Measurements from ENCODE around the gene TRERF1.
A peak's percentile ranks its signal among the peaks of the same experiment; 100 is the strongest.

Gene TRERF1

GRCh38 chr6:42419490-42420280 lies 32.0 kb downstream of the TRERF1 start:
- DNase-seq: no peak

- DNase-seq: no peak
These were observed 33.0 kb downstream of the TRERF1 start for GRCh38 chr6:42418724-42419123.

- DNase-seq: peak; percentile 83
These were observed 34.0 kb downstream of the TRERF1 start for GRCh38 chr6:42417641-42418112.

- no peak for DNase-seq
These were observed 40.3 kb downstream of the TRERF1 start for GRCh38 chr6:42411406-42411805.

- no peak for DNase-seq
These were observed 40.9 kb downstream of the TRERF1 start for GRCh38 chr6:42410861-42411260.

GRCh38 chr6:42409581-42409980 lies 42.1 kb downstream of the TRERF1 start:
- DNase-seq: no peak

- peak; percentile 79 for DNase-seq
These were observed 44.3 kb downstream of the TRERF1 start for GRCh38 chr6:42407379-42407778.

GRCh38 chr6:42406306-42407280 lies 45.1 kb downstream of the TRERF1 start:
- DNase-seq: no peak

GRCh38 chr6:42405021-42405420 lies 46.7 kb downstream of the TRERF1 start:
- DNase-seq: no peak

GRCh38 chr6:42404484-42404883 lies 47.2 kb downstream of the TRERF1 start:
- peak; percentile 58 for DNase-seq

GRCh38 chr6:42403831-42404230 lies 47.9 kb downstream of the TRERF1 start:
- no peak for DNase-seq

- DNase-seq: no peak
These were observed 48.3 kb downstream of the TRERF1 start for GRCh38 chr6:42403421-42403820.

- DNase-seq: peak; percentile 94
These were observed 49.5 kb downstream of the TRERF1 start for GRCh38 chr6:42402184-42402583.

- no peak for DNase-seq
These were observed 50.1 kb downstream of the TRERF1 start for GRCh38 chr6:42401613-42401951.

- no peak for DNase-seq
These were observed 50.7 kb downstream of the TRERF1 start for GRCh38 chr6:42400886-42401612.

GRCh38 chr6:42400061-42400760 lies 51.5 kb downstream of the TRERF1 start:
- no peak for DNase-seq

- no peak for DNase-seq
These were observed 55.0 kb downstream of the TRERF1 start for GRCh38 chr6:42396720-42397119.

GRCh38 chr6:42394881-42395620 lies 56.7 kb downstream of the TRERF1 start:
- no peak for DNase-seq

- no peak for DNase-seq
These were observed 57.6 kb downstream of the TRERF1 start for GRCh38 chr6:42394151-42394550.

- DNase-seq: no peak
These were observed 58.4 kb downstream of the TRERF1 start for GRCh38 chr6:42393339-42393738.

GRCh38 chr6:42392833-42393232 lies 58.9 kb downstream of the TRERF1 start:
- no peak for DNase-seq

GRCh38 chr6:42391441-42391840 lies 60.3 kb downstream of the TRERF1 start:
- no peak for DNase-seq
